Measurements from ENCODE around the gene NUBPL.

DNA sequence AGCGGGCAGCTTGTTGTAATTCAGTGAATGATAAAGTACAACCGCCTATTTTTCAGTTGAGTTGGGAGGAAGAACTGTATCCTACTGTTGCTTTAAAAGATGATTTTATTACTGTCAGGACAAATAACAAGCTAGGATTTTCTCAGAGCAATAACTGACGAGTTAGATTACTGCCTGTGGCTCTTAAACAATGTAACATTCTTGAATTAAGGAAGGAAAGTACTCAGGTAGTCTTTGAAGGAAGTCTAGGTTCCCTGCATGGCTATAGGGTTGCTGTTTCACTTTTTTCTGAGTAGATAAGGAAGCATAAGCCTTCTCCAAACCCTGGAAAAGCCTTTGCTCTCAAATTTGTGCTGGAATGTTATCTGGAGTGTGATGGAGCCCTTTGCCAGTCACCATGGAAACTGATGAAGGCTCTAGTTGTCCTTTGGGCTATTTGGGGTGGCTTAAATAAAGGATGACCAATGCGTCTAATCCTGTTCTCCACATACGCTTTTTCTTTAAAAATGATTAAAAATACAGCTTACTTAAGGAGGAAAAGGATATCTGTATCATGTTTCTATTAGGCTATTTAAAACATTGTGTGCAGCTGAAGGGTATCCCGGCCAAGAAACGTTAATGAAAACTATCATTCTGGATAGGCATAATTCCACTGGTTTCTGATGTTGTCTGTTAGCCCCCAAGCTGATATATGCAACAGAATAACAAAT is 17.7 kb downstream of the NUBPL start:
- no peak for TF ChIP-seq TCF12 (IDR thresholded peaks at IDR 0.05; ENCODE audit: low read depth)
- TF ChIP-seq EGR1 (IDR thresholded peaks at IDR 0.05) = no peak
- TF ChIP-seq TAF1 (IDR thresholded peaks at IDR 0.05; ENCODE audit: low read depth) = no peak
- TF ChIP-seq CEBPB (IDR thresholded peaks at IDR 0.05) = no peak
- TF ChIP-seq RAD21 (IDR thresholded peaks at IDR 0.05; ENCODE audit: low read depth) = no peak
- TF ChIP-seq YY1 (IDR thresholded peaks at IDR 0.05; ENCODE audit: low read depth) = no peak
- no peak for TF ChIP-seq EP300 (IDR thresholded peaks at IDR 0.05; ENCODE audit: borderline replicate concordance)
- TF ChIP-seq, protein P1, sequence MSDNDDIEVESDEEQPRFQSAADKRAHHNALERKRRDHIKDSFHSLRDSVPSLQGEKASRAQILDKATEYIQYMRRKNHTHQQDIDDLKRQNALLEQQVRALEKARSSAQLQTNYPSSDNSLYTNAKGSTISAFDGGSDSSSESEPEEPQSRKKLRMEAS (IDR thresholded peaks at IDR 0.05) = no peak
- TF ChIP-seq, protein P2, sequence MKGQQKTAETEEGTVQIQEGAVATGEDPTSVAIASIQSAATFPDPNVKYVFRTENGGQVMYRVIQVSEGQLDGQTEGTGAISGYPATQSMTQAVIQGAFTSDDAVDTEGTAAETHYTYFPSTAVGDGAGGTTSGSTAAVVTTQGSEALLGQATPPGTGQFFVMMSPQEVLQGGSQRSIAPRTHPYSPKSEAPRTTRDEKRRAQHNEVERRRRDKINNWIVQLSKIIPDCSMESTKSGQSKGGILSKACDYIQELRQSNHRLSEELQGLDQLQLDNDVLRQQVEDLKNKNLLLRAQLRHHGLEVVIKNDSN (IDR thresholded peaks at IDR 0.05) = no peak
- TF ChIP-seq, protein P3, sequence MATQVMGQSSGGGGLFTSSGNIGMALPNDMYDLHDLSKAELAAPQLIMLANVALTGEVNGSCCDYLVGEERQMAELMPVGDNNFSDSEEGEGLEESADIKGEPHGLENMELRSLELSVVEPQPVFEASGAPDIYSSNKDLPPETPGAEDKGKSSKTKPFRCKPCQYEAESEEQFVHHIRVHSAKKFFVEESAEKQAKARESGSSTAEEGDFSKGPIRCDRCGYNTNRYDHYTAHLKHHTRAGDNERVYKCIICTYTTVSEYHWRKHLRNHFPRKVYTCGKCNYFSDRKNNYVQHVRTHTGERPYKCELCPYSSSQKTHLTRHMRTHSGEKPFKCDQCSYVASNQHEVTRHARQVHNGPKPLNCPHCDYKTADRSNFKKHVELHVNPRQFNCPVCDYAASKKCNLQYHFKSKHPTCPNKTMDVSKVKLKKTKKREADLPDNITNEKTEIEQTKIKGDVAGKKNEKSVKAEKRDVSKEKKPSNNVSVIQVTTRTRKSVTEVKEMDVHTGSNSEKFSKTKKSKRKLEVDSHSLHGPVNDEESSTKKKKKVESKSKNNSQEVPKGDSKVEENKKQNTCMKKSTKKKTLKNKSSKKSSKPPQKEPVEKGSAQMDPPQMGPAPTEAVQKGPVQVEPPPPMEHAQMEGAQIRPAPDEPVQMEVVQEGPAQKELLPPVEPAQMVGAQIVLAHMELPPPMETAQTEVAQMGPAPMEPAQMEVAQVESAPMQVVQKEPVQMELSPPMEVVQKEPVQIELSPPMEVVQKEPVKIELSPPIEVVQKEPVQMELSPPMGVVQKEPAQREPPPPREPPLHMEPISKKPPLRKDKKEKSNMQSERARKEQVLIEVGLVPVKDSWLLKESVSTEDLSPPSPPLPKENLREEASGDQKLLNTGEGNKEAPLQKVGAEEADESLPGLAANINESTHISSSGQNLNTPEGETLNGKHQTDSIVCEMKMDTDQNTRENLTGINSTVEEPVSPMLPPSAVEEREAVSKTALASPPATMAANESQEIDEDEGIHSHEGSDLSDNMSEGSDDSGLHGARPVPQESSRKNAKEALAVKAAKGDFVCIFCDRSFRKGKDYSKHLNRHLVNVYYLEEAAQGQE (IDR thresholded peaks at IDR 0.05; ENCODE audit: low read depth) = no peak
- TF ChIP-seq CREB1 (IDR thresholded peaks at IDR 0.05; ENCODE audit: low read depth) = no peak
